Natural killer cell (primary cell): ENCODE results near the gene RNF175. TPM values are rescaled to one million over a fixed set of nuclear protein-coding genes. Genes with fewer than 3 reads are reported as not detected.

Experiments used
- ATAC-seq, 3 donors: fragments of 150-1000 bp in 2 of 3; fragments of 200-7000 bp in 1 of 3; cut with Tn5 transposase; 1 replicate in 1 of 3; 2 replicates in 2 of 3; pipeline ENCODE4 v1.10.0; 2021; ENCODE audit warnings: mild to moderate bottlenecking in 2 of 3, moderate library complexity in 2 of 3
- DNase-seq, 2 donors: peaks; one replicate each; pipeline versions ENCODE4 v3.0.0 to v3.0.0-alpha.2; 2013 to 2021; ENCODE audit warnings: mixed read lengths in 1 of 2
- H3K27ac ChIP-seq: one replicate; pipeline ENCODE4 v1.5.1; 2013; ENCODE audit warnings: mild to moderate bottlenecking, low read length
- H3K27me3 ChIP-seq: one replicate; pipeline ENCODE4 v1.6.1; 2013; ENCODE audit warnings: low read length; ENCODE audit not compliant: control insufficient read depth, insufficient read depth
- H3K36me3 ChIP-seq: one replicate; pipeline ENCODE4 v1.6.1; 2013; ENCODE audit warnings: low read length; ENCODE audit not compliant: control insufficient read depth, insufficient read depth
- H3K4me1 ChIP-seq: one replicate; pipeline ENCODE4 v1.6.1; 2013; ENCODE audit warnings: low read length; ENCODE audit not compliant: control insufficient read depth, insufficient read depth
- H3K4me3 ChIP-seq: one replicate; pipeline ENCODE4 v1.5.1; 2013; ENCODE audit warnings: low read length
- H3K9me3 ChIP-seq: one replicate; pipeline ENCODE4 v1.6.1; 2013; ENCODE audit warnings: low read length; ENCODE audit not compliant: control insufficient read depth, insufficient read depth
- H3K27ac Mint-ChIP-seq, 2 donors: one replicate each; pipeline ENCODE4 v1.8.0; 2022; ENCODE audit warnings: mild to moderate bottlenecking in 2 of 2, mixed read lengths in 2 of 2, moderate library complexity in 1 of 2
- H3K27me3 Mint-ChIP-seq, 2 donors: one replicate each; pipeline ENCODE4 v1.8.0; 2022; ENCODE audit warnings: low read depth in 2 of 2, mixed read lengths in 2 of 2
- H3K36me3 Mint-ChIP-seq: one replicate; pipeline ENCODE4 v1.8.0; 2022; ENCODE audit warnings: mixed read lengths
- H3K4me1 Mint-ChIP-seq, 2 donors: one replicate each; pipeline ENCODE4 v1.8.0; 2022; ENCODE audit warnings: mixed read lengths in 2 of 2
- H3K4me3 Mint-ChIP-seq: one replicate; pipeline ENCODE4 v1.8.0; 2022; ENCODE audit warnings: mild to moderate bottlenecking, moderate library complexity, mixed read lengths
- H3K9me3 Mint-ChIP-seq, 2 donors: one replicate each; pipeline ENCODE4 v1.8.0; 2022; ENCODE audit warnings: mixed read lengths in 2 of 2
- CTCF ChIP-seq: fragments of 200-600 bp; IDR thresholded peaks from one replicate; pipeline ENCODE4 v1.8.0; 2022; ENCODE audit warnings: antibody characterized with exemption
- WGBS: methylation state at CpG from one replicate; pipeline ENCODE4 v1.1.7; 2013; ENCODE audit warnings: missing lambda C conversion rate; ENCODE audit not compliant: insufficient coverage; 5-methylcytosine and 5-hydroxymethylcytosine counted together
- intact Hi-C: fragments of 100-400 bp; cut with micrococcal nuclease; formaldehyde crosslinking; loops from one replicate; pipeline ENCODE4 v1.14.2; 2022
- total RNA-seq, 4 donors: library from RNA; stranded (reverse); fragments of 120-200 nt in 1 of 4; gene quantifications; one replicate each; pipeline versions ENCODE4 v1.2.3 to v1.2.4, GENCODE V29; 2013 to 2022

Gene RNF175
- total RNA-seq, 3 donors from 2014 or later (not counting 1 experiment from before 2014, with no cell fraction given), result 0.07 TPM; not detected in 2

GRCh38 chr4:153731239-153731638 lies 28.6 kb downstream of the RNF175 start:
- H3K27me3 Mint-ChIP-seq, result peaks cover 5 to 17% of the 10 kb centered on the region in 2 donors
- H3K9me3 Mint-ChIP-seq, result no peaks in the 10 kb centered on the region
- 53% methylated on average over 3 of the region's 3 CpGs for WGBS
- H3K4me3 Mint-ChIP-seq, result no peak overlapping the region
- Histone ChIP-seq H3K4me3 (no peak overlapping the region), H3K36me3 (no peaks in the 10 kb centered on the region), H3K9me3 (no peaks in the 10 kb centered on the region), H3K4me1 (peaks cover 4% of the 10 kb centered on the region), H3K27ac (no peak overlapping the region), H3K27me3 (peaks cover 4% of the 10 kb centered on the region)
- H3K27ac Mint-ChIP-seq, result no peak overlapping the region
- intact Hi-C loops, result no loop called here
- no peak for DNase-seq
- H3K36me3 Mint-ChIP-seq, result no peaks in the 10 kb centered on the region
- no peaks in the 10 kb centered on the region for H3K4me1 Mint-ChIP-seq
- no peak for TF ChIP-seq CTCF
- ATAC-seq, result no peak

DNA sequence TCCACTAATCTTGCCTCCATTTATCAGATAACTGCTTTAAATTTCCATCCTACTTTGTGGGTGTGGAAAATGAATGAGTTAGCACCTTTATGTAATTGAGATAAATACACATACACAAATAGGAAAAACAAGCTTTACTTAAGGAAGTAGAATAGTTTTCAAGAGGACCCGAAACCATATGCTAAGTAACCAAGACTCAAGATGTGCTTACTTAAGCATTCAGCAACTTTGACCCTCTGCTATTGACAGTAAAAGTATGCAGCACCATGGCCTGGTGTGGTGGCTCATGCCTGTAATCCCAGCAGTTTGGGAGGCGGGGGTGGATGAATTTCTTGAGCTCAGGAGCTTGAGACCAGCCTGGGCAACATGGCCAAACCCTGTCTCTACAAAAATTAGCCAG lies 29.9 kb downstream of the RNF175 start:
- intact Hi-C loops, result no loop called here
- H3K27me3 ChIP-seq, result peaks cover 4% of the 10 kb centered on the region
- no peak overlapping the region for H3K4me3 Mint-ChIP-seq
- H3K27me3 Mint-ChIP-seq, result peaks cover 5 to 10% of the 10 kb centered on the region in 2 donors
- peaks cover 4% of the 10 kb centered on the region for H3K4me1 ChIP-seq
- no peak overlapping the region for H3K27ac ChIP-seq
- TF ChIP-seq CTCF, result no peak
- H3K27ac Mint-ChIP-seq, result no peak overlapping the region
- H3K4me1 Mint-ChIP-seq, result no peaks in the 10 kb centered on the region
- H3K36me3 ChIP-seq, result no peaks in the 10 kb centered on the region
- WGBS, result 82% methylated on average over 2 of the region's 2 CpGs
- DNase-seq, result no peak
- no peaks in the 10 kb centered on the region for H3K9me3 ChIP-seq
- no peaks in the 10 kb centered on the region for H3K36me3 Mint-ChIP-seq
- H3K9me3 Mint-ChIP-seq, result no peaks in the 10 kb centered on the region
- no peak overlapping the region for H3K4me3 ChIP-seq
- no peak for ATAC-seq

GRCh38 chr4:153728660-153729059 lies 31.2 kb downstream of the RNF175 start:
- Histone ChIP-seq H3K4me3 (no peak overlapping the region), H3K4me1 (peaks cover 4% of the 10 kb centered on the region), H3K27me3 (no peaks in the 10 kb centered on the region), H3K36me3 (no peaks in the 10 kb centered on the region), H3K27ac (no peak overlapping the region), H3K9me3 (no peaks in the 10 kb centered on the region)
- no peak for TF ChIP-seq CTCF
- 75% methylated on average over 4 of the region's 4 CpGs for WGBS
- DNase-seq, result no peak
- Mint-ChIP-seq H3K9me3 (no peaks in the 10 kb centered on the region), H3K4me1 (no peaks in the 10 kb centered on the region), H3K36me3 (no peaks in the 10 kb centered on the region), H3K27ac (no peak overlapping the region), H3K4me3 (no peak overlapping the region), H3K27me3 (peaks cover 5% of the 10 kb centered on the region in 2 donors)
- ATAC-seq, result no peak
- intact Hi-C loops, result no loop called here

DNA sequence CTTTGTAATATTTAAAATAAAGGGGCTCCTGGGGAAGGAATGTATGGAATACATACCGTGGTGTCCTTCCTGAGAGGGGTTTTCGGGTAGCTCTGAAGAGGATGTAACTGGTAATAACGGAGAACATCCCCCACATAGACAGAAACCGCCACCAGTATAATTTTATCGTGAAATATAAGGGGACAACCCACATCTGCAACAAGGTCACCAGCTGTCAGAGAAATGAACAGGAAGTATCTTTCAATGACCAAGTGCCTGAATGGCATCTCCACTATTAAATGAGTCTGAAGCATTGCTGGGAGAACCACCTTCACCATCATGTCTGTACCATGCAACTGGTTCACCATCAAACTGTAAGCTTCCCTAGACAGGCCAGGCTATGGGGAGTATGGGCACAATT lies 31.7 kb downstream of the RNF175 start:
- no peak overlapping the region for H3K4me3 Mint-ChIP-seq
- no peak overlapping the region for H3K27ac Mint-ChIP-seq
- no peaks in the 10 kb centered on the region for H3K4me1 Mint-ChIP-seq
- no peak overlapping the region for H3K27ac ChIP-seq
- intact Hi-C loops, result no loop called here
- H3K4me3 ChIP-seq, result no peak overlapping the region
- 86% methylated on average over 2 of the region's 5 CpGs for WGBS
- H3K4me1 ChIP-seq, result peaks cover 4% of the 10 kb centered on the region
- no peaks in the 10 kb centered on the region for H3K9me3 ChIP-seq
- H3K36me3 Mint-ChIP-seq, result no peaks in the 10 kb centered on the region
- TF ChIP-seq CTCF, result no peak
- H3K9me3 Mint-ChIP-seq, result no peaks in the 10 kb centered on the region
- no peak for DNase-seq
- H3K36me3 ChIP-seq, result no peaks in the 10 kb centered on the region
- H3K27me3 Mint-ChIP-seq, result peaks cover 0 to 6% of the 10 kb centered on the region in 2 donors
- ATAC-seq, result no peak
- no peaks in the 10 kb centered on the region for H3K27me3 ChIP-seq
